Stomach smooth muscle (tissue), 2 donors: ENCODE results near the gene CTTNBP2NL.
A peak's percentile ranks its signal among the peaks of the same experiment; 100 is the strongest.

Experiments
- H3K27ac ChIP-seq: one replicate; pipeline ENCODE4 v1.7.0; 2013; ENCODE audit warnings: mild to moderate bottlenecking, low read length, inconsistent platforms
- H3K27me3 ChIP-seq, 2 donors: one replicate each; pipeline ENCODE4 v1.7.0; 2013; ENCODE audit warnings: low read length in 2 of 2; ENCODE audit not compliant: insufficient read depth in 2 of 2, control insufficient read depth in 1 of 2
- H3K36me3 ChIP-seq, 2 donors: one replicate each; pipeline ENCODE4 v1.7.0; 2013; ENCODE audit warnings: low read length in 2 of 2; ENCODE audit not compliant: control insufficient read depth in 2 of 2, insufficient read depth in 2 of 2
- H3K4me1 ChIP-seq: one replicate; pipeline ENCODE4 v1.7.0; 2013; ENCODE audit warnings: low read length; ENCODE audit not compliant: control insufficient read depth, insufficient read depth
- H3K4me3 ChIP-seq, 2 donors: one replicate each; pipeline ENCODE4 v1.7.0; 2013; ENCODE audit warnings: low read length in 2 of 2
- H3K9ac ChIP-seq, 2 donors: one replicate each; pipeline ENCODE4 v1.7.0; 2013; ENCODE audit warnings: low read length in 2 of 2, mild to moderate bottlenecking in 1 of 2
- H3K9me3 ChIP-seq, 2 donors: one replicate each; pipeline ENCODE4 v1.7.0; 2013; ENCODE audit warnings: low read length in 2 of 2; ENCODE audit not compliant: control insufficient read depth in 2 of 2
- donor health status: healthy.
- donor health status: Pancreatic carcinoma.

The CTTNBP2NL gene

DNA sequence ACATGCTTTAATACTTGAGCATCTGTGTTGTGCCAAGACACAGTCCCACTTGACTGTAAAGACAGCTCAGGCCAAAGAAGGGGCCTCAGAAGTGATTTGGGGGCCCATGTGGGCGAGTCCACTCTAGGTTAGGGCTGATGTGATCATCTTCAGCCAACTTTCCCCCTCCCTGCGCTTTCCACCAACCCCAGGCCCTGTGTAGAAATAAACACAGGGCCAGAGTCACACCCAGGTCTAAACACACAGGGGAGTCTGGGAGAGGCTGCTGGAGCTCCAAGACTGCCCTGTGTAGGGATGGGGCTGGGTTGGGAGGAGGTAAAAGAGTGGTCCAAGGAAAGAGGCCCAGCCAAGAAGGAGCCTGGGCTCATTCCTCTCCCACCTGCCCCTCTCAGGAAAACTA lies 110.3 kb downstream of the CTTNBP2NL start:
- no peaks in the 10 kb centered on the region for H3K9me3 ChIP-seq
- H3K4me3 ChIP-seq, result no peak overlapping the region
- H3K4me1 ChIP-seq, result peaks cover 27% of the 10 kb centered on the region
- no peak overlapping the region for H3K9ac ChIP-seq
- H3K27ac ChIP-seq, result no peak overlapping the region
- H3K36me3 ChIP-seq, result no peaks in the 10 kb centered on the region
- peaks cover 42 to 44% of the 10 kb centered on the region in 2 donors for H3K27me3 ChIP-seq

DNA sequence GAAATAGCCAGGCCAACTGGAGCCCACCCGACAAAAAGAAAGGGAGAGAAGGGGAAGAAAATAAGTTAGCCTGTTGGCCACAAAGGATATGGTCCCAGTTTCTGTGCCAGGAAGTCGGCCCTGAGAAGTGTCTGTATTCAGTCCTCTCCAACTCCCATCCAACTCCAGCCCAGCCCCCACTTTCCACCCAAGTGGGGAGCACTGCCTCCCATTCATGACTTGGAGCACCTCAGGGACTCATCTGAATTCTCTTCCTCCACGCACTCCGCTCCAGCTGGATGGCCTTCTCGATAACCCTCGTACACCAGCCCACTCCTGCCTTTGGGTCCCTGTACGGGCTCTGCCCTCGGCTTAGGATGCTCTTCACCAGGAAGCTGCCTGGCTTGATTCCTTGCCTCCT lies 110.7 kb downstream of the CTTNBP2NL start:
- no peak overlapping the region for H3K9ac ChIP-seq
- H3K27ac ChIP-seq, result no peak overlapping the region
- no peak overlapping the region for H3K4me3 ChIP-seq
- H3K9me3 ChIP-seq, result no peaks in the 10 kb centered on the region
- H3K36me3 ChIP-seq, result no peaks in the 10 kb centered on the region
- peaks cover 42 to 44% of the 10 kb centered on the region in 2 donors for H3K27me3 ChIP-seq
- H3K4me1 ChIP-seq, result peaks cover 25% of the 10 kb centered on the region

DNA sequence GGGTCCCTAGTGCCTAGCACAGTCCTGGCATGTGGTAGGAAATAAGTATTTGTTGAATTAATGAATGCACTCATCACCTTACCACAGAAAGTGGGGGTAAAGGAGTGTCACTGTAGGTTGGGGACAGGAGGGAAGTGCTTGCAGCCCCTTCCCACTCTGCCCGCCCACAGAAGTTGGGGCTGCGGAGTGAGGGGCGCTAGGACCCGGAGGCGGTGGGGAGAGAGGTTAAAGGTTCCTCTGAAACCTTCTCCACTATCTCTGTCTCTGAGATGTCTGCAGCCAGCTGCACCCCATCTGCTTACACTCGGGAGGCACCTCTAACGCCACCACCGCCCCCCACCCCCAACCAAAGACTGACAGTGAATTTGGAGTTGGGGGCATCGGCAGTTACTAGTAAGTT lies 111.3 kb downstream of the CTTNBP2NL start:
- H3K27me3 ChIP-seq, result peaks cover 42 to 44% of the 10 kb centered on the region in 2 donors
- H3K9me3 ChIP-seq, result no peaks in the 10 kb centered on the region
- no peaks in the 10 kb centered on the region for H3K36me3 ChIP-seq
- peaks cover 19% of the 10 kb centered on the region for H3K4me1 ChIP-seq
- H3K4me3 ChIP-seq, result peak overlapping the region in 1 of 2 donors; percentile 76
- H3K27ac ChIP-seq, result no peak overlapping the region
- H3K9ac ChIP-seq, result no peak overlapping the region

DNA sequence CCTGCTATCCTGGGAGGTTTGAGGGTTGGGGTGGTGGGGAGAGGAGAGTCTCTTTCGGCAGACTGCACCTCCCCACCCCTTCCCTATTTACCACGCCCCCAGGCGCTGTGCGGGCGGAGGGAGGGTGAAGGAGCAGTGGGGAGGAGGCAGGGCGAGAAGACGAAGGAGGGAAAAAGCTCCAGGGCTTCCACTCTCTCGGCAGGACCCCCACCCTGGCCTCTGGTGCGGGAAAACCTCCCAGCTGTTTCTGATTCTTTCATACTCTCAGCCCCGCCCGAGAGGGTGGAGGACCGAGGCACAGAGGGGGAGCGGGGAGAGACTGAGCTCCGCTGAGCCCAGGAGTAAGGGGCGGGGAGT lies 111.9 kb downstream of the CTTNBP2NL start:
- no peaks in the 10 kb centered on the region for H3K9me3 ChIP-seq
- peaks cover 21% of the 10 kb centered on the region for H3K4me1 ChIP-seq
- H3K9ac ChIP-seq, result no peak overlapping the region
- H3K27ac ChIP-seq, result no peak overlapping the region
- peak overlapping the region; percentile 60 to 76 for H3K4me3 ChIP-seq
- H3K36me3 ChIP-seq, result no peaks in the 10 kb centered on the region
- peaks cover 39 to 44% of the 10 kb centered on the region in 2 donors for H3K27me3 ChIP-seq

DNA sequence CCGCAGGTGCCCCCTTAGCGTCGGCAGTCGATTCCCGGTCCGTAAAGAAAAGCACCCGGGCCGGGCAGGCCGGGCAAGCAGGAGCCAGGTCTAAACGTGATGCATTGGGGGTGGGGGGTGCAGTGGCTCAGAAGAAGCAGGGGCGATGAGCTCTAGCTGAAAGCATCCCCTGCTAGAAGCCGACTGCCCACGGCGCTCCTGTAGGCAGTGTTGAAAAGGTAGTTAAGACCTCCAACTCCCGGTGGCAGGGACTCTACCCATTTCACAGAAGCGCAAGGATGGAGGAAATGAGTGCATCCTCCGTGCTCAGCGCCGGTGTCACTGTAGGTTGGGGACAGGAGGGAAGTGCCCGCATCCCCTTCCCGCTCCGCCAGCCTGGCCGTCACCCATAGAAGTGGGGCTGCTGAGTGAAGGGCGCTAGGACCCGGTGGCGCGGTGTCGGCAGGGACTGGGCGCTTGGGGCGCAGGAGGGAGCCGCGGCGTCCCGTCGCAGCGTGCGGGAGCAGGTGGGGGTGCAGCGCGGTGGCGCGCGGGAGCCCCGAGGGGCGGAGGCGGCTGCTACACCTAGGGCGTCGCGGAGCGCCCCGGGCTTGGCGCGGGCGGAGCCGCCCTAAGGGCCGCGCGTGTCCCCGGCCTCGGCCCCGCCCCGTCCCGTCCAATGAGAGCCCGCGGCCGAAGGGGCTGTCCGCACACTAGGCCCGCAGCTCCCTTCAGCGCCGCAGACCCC lies 112.4 kb downstream of the CTTNBP2NL start, which contains the start of gene WNT2B:
Gene WNT2B, plus strand, starts transcription at position 688 of the 727 bp plus-strand sequence. CDS start 298 bp downstream, outside the sequence.
- H3K4me3 ChIP-seq, result peak within 1 kb of the TSS; percentile 60 to 76
- H3K4me1 ChIP-seq, result peaks cover 19% of the 10 kb centered on the region
- H3K27ac ChIP-seq, result no peak within 1 kb of the TSS
- H3K9ac ChIP-seq, result no peak within 1 kb of the TSS
- H3K9me3 ChIP-seq, result no peaks in the 10 kb centered on the region
- no peaks in the 10 kb centered on the region for H3K36me3 ChIP-seq
- H3K27me3 ChIP-seq, result peaks cover 34 to 44% of the 10 kb centered on the region in 2 donors

DNA sequence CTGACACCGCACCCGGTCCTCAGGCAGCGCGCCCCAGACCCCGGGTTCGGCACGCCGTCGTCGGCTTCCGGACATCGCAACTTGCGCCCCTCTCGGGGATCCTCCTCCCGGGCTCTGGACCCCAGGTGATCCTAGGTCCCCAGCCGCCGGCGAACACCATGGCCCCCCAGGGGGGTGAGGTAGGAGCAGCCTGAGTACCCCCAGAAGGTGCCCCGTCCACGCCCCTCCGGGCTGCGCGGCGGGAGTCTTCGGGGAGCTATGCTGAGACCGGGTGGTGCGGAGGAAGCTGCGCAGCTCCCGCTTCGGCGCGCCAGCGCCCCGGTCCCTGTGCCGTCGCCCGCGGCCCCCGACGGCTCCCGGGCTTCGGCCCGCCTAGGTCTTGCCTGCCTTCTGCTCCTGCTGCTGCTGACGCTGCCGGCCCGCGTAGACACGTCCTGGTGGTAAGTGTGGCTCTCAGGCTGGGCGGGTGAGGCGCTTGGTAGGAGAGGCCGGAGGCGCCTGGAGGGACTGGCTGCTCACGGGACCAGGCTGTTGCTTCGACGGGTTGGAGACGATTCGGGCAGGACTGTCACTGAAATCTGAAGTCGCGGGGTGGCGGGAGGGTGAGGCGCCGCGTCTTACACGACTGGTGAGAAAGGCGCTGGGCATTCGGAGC lies 113.1 kb downstream of the CTTNBP2NL start:
- peaks cover 19% of the 10 kb centered on the region for H3K4me1 ChIP-seq
- H3K4me3 ChIP-seq, result peak overlapping the region; percentile 60 to 76
- no peak overlapping the region for H3K27ac ChIP-seq
- peaks cover 31 to 38% of the 10 kb centered on the region in 2 donors for H3K27me3 ChIP-seq
- no peak overlapping the region for H3K9ac ChIP-seq
- H3K9me3 ChIP-seq, result no peaks in the 10 kb centered on the region
- H3K36me3 ChIP-seq, result no peaks in the 10 kb centered on the region

DNA sequence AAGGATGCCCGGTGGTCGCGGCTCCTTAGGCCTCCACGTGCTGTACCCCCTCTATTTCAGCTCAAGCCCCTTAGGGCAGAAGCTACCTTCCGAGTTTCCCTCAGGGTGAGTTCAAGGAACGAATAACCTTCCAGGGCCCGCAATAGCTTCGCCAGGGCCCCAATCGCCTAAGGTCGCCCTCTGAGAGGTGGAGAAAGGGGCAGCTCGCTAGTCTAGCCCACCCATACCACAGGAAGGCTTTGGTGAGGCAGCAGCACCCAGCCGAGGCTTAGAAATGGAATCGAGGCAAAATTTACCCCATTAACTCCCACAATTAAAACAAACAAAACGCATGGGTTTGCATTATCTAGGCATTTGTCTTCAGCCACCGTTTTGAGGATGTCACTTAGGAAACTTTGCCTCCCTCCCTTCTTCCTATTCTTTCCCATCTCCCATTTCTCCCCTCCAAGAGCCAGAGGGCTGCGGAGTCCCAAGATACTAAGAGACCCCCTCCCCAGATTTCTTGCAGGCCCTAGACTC lies 113.7 kb downstream of the CTTNBP2NL start:
- no peak overlapping the region for H3K9ac ChIP-seq
- peaks cover 28 to 35% of the 10 kb centered on the region in 2 donors for H3K27me3 ChIP-seq
- peak overlapping the region in 1 of 2 donors; percentile 76 for H3K4me3 ChIP-seq
- no peaks in the 10 kb centered on the region for H3K9me3 ChIP-seq
- peaks cover 19% of the 10 kb centered on the region for H3K4me1 ChIP-seq
- H3K27ac ChIP-seq, result no peak overlapping the region
- H3K36me3 ChIP-seq, result no peaks in the 10 kb centered on the region

DNA sequence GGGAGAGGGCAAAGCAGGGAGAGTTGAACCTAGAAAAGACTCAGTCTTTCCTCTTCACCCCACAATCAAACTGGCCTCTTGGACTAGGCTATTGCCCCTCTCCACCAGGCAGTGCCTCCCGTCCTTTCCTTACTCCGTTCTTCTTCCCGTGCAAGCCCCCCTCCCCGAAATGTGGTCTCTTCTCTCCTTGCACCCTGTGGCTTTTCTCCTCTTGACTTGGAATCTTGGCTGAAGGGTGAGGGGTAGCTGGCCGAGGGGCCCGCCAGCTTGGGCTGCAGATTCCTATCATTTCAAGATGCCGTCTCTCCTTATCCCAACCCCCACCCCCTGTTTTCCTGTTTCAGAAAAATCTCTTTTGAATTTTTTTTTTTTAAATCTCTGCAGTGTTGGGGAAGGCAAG lies 114.3 kb downstream of the CTTNBP2NL start:
- H3K27ac ChIP-seq, result no peak overlapping the region
- no peak overlapping the region for H3K4me3 ChIP-seq
- H3K9me3 ChIP-seq, result no peaks in the 10 kb centered on the region
- H3K4me1 ChIP-seq, result peaks cover 20% of the 10 kb centered on the region
- no peak overlapping the region for H3K9ac ChIP-seq
- peaks cover 0 to 1% of the 10 kb centered on the region in 2 donors for H3K36me3 ChIP-seq
- H3K27me3 ChIP-seq, result peaks cover 26 to 35% of the 10 kb centered on the region in 2 donors
